Hematopoietic multipotent progenitor cell (in vitro differentiated cells): ENCODE results near the gene SETMAR. TPM values are rescaled to one million over a fixed set of nuclear protein-coding genes. Genes with fewer than 3 reads are reported as not detected.
"Not testable (repeated sequence)": the region's sequence is repeated elsewhere in the genome, so short reads cannot be mapped to it uniquely, and the experiment has no call there.

Source experiments
- DNase-seq, 3 donors: peaks; one replicate each; pipeline ENCODE4 v3.0.0-alpha.2; 2011 to 2015; ENCODE audit warnings: low read depth in 2 of 3, low spot score in 2 of 3
- total RNA-seq: library from RNA; depleted of rRNA; stranded (reverse); fragments of >200 nt; gene quantifications from one replicate; pipeline ENCODE4 v1.2.3, GENCODE V29; 2012

Gene SETMAR
- total RNA-seq, 1 donor: 23.4 TPM

DNA sequence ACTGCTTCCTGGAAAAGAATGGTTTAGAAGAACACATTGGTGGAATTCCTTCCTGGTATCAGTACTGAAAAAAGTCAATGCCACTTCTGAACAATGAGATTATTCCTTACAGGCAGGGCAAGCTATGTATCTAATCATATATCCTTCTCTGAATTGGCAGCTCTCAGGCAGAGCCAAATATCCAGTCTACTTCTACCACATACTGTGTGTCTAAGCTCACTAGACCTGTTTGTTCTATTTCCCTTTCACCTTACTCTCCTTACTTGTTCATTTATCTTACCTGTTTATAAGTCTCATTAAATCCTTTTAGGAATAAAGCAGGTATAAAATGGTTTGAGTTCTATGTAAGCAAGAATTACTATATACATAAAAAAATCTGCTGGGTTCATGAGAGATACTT is 8.3 kb downstream of the SETMAR start:
- DNase-seq: no peak

DNA sequence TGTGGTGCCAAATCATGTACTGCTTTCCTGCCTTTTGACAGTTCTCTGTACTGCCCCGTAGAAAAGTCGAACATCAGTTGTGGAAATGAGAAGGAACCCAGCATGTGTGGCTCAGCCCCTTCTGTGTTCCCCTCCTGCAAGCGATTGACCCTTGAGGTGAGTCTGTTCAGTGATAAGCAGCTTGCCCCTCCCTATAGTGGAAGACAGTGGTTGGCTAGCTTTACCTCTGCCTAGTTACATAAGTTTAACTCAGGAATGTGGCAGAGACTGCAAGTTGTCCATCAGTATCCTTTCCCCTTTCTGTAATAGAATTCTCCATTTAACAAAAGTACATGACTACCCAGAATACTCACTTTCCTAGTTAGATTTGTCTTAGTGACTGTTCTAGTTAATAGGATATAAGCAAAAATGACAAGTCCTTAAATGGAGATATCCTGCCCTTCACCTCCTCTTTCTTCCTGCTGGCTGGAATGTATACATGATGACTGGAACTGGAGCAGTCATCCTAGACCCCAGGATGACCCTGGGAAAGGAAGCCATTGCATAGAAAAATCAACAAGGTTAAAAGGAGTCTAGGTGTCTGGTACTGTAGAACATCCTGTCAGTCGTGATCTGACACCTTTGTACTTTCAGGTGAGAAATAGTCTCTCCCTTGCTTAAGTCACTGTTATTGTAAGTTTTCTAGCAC is 10.6 kb downstream of the SETMAR start:
- DNase-seq: no peak

DNA sequence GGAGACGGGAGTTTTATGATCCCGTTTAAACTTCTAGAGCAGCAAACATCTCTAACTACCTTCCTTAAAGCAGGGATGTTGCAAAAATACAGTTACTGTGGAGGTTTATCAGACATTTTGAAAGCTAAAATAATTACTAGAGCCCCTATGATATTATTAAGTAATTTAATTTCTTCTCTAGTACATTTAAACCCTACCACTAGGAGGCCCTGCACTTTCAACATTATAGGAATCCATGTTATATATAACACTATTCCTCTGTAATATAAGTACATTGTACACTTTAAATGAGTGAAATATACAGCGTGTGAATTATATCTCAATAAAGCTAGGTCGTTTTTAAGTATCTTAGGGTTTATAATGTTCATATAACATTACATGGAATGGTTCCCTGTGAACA is 11.5 kb downstream of the SETMAR start:
- DNase-seq: peak in 1 of 3 donors; percentile 46

DNA sequence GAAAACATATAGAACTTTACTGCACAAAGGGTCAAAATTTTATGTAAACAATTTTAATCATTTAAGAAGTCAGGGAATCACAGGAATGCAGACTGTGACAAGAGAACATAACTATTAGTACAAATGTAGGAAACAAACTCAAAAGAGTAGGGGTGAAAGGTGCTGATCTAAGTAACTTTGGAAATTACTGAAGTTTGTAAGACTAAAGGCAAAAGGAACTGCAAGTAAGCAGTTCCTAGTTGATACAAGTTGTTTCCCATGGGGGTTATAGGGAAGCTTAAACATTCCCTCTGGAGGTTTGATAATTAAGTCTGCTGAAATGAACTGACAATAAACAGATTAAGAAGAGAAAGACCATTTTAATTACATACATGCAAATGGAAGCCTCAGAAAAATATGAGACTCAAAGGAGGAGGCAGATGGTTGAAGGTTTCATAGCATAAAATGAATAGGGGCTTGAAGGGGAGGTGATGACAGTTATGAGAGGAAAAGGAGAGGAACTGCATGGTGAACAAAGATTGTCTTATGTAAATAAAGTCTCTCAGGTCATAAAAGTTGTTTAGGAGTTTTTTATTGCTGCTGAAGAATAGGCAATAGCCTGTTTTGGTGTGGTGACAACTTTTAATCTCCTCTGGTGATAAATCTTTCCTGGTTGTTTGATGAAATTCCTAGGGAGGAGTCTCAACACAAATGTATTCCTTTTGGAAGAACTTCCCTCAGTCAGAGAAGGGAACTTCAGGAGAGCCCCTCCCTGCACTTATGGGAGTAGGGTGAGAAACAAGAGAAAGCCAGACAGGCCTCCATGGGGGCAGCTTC is 17.1 kb downstream of the SETMAR start:
- DNase-seq: peak in 1 of 3 donors; percentile 8

DNA sequence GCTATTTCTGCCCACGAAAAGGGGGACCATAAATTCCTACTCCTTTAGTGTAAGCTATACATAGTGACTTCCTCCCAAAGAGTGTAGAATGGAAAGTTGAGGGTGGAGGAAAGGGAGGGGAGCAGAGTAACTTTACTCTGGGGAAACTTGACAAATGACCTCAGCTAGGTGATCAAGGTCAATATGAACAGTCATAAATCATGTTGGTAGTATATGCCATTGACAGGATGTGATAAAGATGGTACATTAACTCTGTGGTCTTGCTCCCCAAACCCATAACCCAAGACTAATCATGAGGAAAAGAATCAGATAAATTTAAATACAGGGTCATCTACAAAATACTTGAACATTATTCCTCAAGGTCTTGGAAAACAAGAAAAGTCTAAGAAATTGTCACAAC is 18.6 kb downstream of the SETMAR start:
- no peak for DNase-seq

DNA sequence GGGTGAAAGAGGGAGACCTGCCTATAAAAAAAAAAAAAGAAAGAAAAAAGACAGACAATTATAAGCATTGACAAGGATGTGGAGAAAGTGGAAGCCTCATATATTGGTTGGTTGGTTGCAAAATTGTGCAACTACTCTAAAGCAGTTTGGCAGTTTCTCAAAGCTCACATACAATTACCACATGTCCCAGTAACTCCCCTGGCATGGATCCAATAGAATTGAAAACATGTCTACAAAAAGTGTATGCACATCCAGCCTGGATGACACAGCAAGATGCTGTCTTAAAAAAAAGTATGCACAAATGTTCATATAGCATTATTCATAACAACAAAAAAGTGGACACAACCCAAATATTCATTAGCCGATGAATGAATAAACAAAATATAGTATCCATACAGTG is 19.5 kb downstream of the SETMAR start:
- DNase-seq: peak in 2 of 3 donors; percentile 24 to 62

DNA sequence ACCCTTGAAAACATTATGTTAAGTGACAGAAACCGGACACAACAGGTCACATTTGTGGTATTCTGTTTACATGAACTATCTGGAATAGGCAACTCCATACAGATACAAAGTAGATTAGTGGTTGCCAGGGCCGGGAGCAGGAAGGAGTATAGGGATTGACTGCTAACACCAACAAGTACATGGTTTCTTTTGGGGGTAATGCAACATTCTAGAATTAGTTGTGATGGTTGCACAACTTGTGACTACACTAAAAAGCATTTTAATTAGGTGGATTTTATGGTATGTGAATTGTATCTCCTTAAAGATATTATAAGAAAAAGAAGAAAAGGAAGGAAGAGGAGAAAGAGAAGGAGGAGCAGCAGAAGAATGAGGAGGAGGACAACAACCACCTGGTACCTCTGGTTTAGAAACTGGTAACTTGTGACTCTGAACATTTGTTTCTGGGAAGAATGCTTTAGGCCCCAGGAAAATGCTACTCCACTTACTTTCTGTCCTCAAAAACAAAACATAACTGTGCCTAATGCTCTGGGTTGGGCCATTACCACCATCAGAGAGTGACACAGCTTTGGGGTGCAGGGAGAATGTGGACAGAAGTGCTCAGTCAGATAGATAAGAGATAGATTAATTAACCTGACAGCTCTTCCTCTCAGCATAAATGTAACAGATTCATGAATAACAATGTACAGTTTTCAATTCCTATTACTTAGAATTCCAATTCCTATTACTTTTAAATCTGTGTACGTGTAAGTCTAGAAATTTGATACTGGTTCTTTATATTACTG is 20.3 kb downstream of the SETMAR start:
- DNase-seq: no peak

DNA sequence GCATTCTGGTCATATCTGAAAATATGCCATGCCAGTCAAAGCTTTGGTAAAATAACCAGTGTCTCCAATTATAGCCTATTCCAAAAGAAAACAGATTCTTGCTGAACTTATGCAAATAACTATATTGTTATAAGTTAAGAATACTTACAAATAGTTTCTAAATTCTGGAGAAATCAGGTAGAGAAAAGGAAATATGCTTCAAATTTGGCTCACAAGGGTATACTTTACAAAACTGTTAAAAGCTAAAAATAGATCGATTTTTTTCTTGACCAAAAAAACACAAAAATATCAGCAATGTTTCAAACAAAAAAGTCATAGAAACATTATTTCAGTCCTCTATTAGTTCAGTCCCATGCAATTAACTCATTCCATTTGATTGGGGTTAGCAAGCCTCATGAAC is 23.7 kb downstream of the SETMAR start:
- no peak for DNase-seq

DNA sequence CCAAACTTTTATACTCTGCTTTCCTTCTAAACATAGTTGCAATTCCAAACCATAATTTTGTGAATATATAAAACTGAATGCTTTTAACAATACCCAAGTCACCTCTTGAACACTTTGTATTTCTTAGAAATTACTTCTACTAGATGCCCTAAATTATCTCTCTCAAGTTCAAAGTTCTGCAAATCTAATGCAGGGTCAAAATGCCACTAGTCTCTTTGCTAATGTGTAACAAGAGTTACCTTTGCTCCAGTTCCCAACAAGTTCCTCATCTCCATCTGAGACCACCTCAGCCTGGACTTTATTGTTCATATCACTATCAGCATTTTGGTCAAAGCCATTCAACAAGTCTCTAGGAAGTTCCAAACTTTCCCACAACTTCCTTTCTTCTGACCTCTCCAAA is 26.6 kb downstream of the SETMAR start:
- not testable (repeated sequence) for DNase-seq

DNA sequence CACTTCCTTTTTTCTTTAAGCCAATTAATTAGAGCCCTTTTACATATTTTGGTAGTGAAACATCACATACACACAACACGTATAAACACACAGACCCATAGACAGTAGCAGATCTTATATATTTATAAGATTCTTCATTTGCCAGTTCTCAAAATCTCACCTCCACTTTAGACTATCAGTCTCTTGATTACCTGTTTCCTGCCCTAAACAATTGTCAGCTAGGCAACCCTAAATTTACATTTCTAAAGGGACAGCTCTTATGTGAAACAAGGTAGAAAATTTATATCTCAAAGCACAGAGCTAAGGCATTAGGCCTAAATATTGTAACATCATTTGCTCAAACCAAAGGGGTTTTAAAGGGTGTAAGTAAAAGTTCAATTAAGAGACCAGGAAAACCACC is 28.9 kb downstream of the SETMAR start:
- DNase-seq: no peak

DNA sequence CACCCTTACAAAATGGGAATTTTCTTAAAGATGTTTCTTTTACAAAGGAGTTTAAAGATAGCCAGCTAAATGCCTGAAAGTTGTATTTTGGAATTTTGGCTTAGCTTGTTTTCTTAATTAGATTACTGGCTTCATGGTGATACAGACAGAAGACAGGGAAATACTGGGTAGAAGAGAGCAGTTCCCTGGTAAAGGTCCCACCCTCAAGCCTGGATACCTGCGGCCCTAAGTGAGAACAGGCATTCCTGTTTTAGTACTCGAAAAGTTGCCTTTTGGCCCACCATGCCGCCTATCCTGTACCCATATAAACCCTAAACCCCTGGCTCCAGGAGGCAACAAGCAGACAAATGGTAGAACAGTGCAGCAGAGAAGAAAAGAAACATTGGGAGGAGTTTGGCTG is 29.4 kb downstream of the SETMAR start:
- DNase-seq: no peak

DNA sequence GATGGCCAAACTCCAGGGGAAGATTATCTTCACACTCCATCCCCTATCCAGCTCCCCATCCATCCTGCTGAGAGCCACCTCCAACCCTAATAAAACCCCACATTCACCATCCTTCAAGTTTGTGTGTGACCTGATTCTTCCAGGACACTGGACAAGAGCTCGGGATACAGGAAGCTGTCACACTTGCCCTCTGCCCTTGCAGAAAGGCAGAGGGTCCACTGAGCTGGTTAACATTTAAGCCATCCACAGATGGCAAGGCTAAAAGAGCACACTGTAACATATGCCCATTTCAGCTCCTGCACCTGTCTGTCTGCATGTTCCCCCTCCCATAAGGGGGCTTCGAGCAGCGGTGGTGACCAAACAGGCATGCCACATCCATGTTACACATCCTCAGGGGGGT is 29.8 kb downstream of the SETMAR start:
- DNase-seq: no peak

DNA sequence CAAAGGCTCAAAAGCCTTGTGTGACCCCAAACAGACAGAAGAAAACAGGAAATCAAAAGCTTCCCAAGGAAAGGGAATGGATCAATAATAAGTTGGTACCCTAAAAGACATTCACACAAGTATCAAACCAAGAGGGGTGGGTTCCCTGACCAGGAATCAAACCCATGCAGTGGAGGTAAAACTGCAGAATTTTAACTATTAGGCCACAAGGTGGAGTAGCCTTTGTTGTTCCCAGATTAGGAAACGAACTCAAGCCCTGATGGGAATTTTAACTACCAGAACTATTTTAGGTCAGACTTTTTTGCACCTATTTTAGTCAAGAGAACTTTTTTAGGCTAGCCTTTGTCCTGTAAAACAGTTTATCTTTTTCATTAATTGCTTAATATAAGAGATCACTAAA is 31.4 kb downstream of the SETMAR start:
- no peak for DNase-seq

DNA sequence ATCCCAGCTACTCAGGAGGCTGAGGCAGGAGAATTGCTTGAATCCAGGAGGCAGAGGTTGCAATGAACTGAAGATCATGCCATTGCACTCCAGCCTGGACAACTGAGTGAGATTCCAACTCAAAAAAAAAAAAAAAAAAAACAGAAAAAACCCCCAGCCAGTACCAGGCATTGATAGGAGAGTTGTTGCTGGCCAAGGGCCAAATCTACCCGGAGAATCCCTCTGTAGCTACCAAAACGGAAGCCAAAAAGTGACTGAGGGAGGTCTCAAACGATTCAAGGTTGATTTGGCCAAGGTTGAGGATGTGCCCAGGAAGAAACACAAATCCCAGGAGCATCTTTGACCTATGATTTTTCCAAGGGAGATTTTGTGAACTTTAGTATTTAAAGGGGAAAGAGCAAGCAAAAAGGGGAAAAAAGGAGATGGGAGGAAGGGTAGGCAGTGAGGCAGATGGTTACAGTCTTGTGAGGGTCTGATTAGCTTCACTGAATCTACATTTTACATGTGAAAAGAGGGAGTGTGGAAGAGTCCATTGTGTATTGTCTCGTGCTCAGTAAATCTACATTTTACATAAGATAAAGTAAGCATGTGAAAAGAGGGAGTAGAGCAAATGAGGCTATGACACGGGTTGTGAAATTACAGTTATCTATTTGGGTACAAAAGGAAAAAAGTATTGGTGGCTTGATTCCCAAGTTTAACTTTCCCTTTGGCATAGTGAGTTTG is 32.8 kb downstream of the SETMAR start:
- no peak for DNase-seq

DNA sequence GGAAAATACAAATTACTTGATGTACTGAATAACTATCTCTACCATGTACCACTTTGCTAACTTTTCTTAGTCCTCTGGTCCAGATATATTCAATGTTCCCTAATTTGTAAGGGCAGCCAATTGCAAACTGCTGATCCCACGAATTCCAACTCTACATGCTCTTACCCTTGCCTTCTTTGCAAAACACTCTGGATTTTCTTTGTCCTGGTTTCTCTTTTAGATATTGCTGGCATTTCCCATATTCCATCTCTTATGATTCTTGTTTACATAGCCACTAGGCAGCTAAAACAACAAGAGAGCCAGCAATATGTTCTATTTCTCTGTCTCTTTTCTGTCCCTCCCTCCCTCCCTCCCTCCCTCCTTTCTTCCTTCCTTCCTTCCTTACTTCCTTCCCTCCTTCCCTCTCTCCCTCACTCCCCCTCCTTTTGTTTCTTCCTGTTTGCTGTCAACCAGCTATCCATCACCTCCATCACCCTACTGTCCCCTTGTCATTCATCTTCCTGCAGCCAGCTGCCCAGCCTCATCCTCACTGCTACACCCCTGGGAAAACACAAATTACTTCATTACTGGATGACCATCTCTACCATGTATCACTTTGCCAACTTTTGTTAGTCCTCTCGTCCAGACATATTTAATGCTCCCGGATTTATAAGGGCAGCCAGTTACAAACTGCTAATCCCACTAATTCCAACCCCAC is 33.8 kb downstream of the SETMAR start:
- no peak for DNase-seq

DNA sequence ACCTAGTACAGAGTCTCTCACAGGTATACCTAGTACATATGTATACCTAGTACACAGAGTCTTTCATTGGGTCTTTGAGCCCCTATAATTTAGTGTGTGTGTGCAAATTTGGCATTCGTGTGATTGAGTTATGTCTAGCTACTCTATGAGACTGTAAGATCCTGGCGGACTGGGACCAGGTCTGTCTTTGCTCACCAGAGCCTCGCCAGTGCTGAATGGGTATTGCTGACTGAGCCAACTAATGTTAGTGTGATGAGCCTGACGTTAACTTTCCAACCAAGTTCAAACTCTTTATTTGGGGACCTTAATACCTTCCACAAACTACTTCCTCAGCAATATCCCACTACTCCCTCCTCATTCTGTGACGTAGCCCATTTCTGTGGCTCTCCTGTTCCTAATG is 35.6 kb downstream of the SETMAR start:
- no peak for DNase-seq

DNA sequence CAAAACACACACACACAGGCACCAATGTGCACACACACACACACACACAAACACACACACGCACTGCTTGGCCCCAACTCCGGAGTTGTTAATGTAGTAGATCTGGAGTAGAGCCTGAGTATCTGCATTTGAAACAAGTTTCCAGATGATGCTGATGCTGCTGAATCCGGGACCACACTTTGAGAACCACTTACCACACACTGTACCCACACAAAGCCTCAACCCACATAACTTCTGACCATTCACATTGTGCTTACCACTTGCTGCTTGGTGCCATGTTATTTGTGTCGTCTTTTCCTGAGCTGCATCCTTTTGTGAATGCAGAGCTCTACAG is 36.9 kb downstream of the SETMAR start:
- no peak for DNase-seq

DNA sequence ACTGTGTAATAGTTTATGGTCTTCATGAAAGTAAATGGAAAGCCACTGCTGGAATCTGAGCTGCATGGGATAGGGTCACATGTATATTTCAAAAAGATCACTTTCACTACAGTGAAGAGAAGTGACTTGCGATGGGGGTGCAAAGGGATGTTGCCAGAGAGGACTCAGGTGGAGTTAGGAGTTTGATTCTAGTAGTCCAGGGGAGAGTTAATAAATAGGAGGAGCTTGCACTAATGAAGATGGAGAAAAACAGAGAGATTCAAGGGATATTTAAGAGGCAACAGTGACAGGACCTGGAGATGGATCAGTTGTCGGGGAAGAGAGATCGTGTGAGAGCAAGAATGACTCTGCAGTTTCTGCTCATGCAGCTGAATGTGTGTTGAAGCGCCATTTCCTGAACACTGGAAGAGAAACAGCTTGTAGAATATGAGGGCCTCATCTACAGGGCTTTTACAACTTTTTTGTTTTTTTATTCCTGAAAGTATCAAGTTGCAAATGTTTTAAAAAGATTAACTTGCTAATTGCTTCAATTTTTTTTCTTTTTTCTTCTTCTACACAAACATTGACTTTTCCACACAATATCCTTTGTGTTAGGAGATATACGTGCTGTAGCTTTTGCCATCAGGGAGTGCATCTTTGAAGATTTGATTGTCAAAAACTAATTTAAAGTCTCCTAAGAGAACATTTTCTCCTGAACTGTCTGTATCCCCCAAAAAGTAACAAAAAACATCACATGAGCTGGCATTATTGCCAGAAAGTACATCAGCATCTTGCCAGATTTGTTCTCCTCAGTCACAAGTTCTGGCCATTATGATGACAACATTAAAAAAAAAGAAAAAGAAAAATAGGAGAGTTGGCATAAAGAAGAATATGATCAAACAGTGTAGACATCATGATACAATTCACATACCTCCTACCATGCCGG is 37.5 kb downstream of the SETMAR start:
- peak in 2 of 3 donors; percentile 64 to 81 for DNase-seq

DNA sequence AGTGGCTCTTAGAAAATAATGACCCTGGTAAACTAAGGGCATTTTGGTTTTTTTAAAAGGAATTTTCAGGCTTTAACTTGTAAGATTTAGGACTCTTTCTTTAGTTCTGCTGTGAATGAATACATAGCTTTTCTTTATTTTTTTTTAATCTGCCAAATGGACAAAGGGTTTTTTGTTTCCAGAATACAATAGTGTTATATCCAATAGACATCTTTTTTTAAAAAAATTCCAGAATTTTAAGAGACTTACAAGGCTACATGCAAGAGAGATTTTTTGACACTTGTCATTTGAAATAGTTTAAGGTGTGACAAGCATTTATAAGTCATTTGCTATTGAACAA is 38.1 kb downstream of the SETMAR start:
- no peak for DNase-seq
